Naive thymus-derived CD4-positive, alpha-beta T cell (primary cell): ENCODE results near the gene SLC22A13. TPM values are rescaled to one million over a fixed set of nuclear protein-coding genes. Genes with fewer than 3 reads are reported as not detected.
"Not testable (repeated sequence)": the region's sequence is repeated elsewhere in the genome, so short reads cannot be mapped to it uniquely, and the experiment has no call there.

Experiments
- ATAC-seq: fragments of 150-1000 bp; cut with Tn5 transposase; 2 replicates; pipeline ENCODE4 v1.10.0; 2021; ENCODE audit warnings: mild to moderate bottlenecking, moderate library complexity
- CTCF ChIA-PET: fragments of 350-600 bp; sonication (Branson Sonifier 250); formaldehyde crosslinking; loops from one replicate; lab custom pipeline; 2021; ENCODE audit warnings: antibody characterized with exemption; lab: Charles Lee
- POLR2A ChIA-PET: fragments of 350-600 bp; sonication (Branson Sonifier 250); formaldehyde crosslinking; loops from one replicate; lab custom pipeline; 2021; ENCODE audit warnings: antibody characterized with exemption, inconsistent platforms; lab: Charles Lee
- DNase-seq, 9 donors: peaks; one replicate each; pipeline versions ENCODE4 v3.0.0 to v3.0.0-alpha.2; 2020 to 2022; ENCODE audit warnings: mixed read lengths in 1 of 9
- H3K27ac ChIP-seq: one replicate; pipeline ENCODE4 v1.7.0; 2013; ENCODE audit warnings: mild to moderate bottlenecking, low read depth, low read length, moderate library complexity
- H3K27me3 ChIP-seq, 2 donors: one replicate each; pipeline ENCODE4 v1.7.0; 2013; ENCODE audit warnings: low read length in 2 of 2, mild to moderate bottlenecking in 2 of 2, moderate library complexity in 2 of 2; ENCODE audit not compliant: control insufficient read depth in 2 of 2, insufficient read depth in 2 of 2
- H3K36me3 ChIP-seq, 3 experiments: 1 replicate in 2 of 3; 2 replicates in 1 of 3; pipeline ENCODE4 v1.7.0; 2013; ENCODE audit warnings: low read length in 3 of 3, mild to moderate bottlenecking in 3 of 3, moderate library complexity in 1 of 3; ENCODE audit not compliant: insufficient read depth in 3 of 3, control insufficient read depth in 2 of 3
- H3K4me1 ChIP-seq, 2 donors: one replicate each; pipeline ENCODE4 v1.7.0; 2013; ENCODE audit warnings: low read length in 2 of 2, mild to moderate bottlenecking in 2 of 2, moderate library complexity in 1 of 2; ENCODE audit not compliant: control insufficient read depth in 2 of 2, insufficient read depth in 2 of 2
- H3K4me3 ChIP-seq: 2 replicates; pipeline ENCODE4 v1.7.0; 2013; ENCODE audit warnings: mild to moderate bottlenecking, low read length
- H3K9me3 ChIP-seq, 3 experiments: 1 replicate in 2 of 3; 2 replicates in 1 of 3; pipeline ENCODE4 v1.7.0; 2013; ENCODE audit warnings: low read length in 3 of 3; ENCODE audit not compliant: control insufficient read depth in 2 of 3
- H3K27ac Mint-ChIP-seq, 9 donors: one replicate each; pipeline ENCODE4 v1.8.0; 2020 to 2022; ENCODE audit warnings: mixed read lengths in 9 of 9, mild to moderate bottlenecking in 8 of 9, moderate library complexity in 5 of 9, inconsistent platforms in 2 of 9
- H3K27me3 Mint-ChIP-seq, 5 donors: one replicate each; pipeline ENCODE4 v1.8.0; 2021 to 2022; ENCODE audit warnings: mixed read lengths in 5 of 5, mild to moderate bottlenecking in 1 of 5
- H3K36me3 Mint-ChIP-seq, 5 donors: one replicate each; pipeline ENCODE4 v1.8.0; 2020 to 2022; ENCODE audit warnings: mixed read lengths in 5 of 5, mild to moderate bottlenecking in 3 of 5, inconsistent platforms in 1 of 5
- H3K4me1 Mint-ChIP-seq, 7 donors: one replicate each; pipeline ENCODE4 v1.8.0; 2020 to 2022; ENCODE audit warnings: mixed read lengths in 7 of 7, mild to moderate bottlenecking in 3 of 7, inconsistent platforms in 1 of 7
- H3K4me3 Mint-ChIP-seq, 10 donors: one replicate each; pipeline ENCODE4 v1.8.0; 2020 to 2022; ENCODE audit warnings: mild to moderate bottlenecking in 10 of 10, mixed read lengths in 10 of 10, moderate library complexity in 6 of 10, inconsistent platforms in 2 of 10
- H3K9me3 Mint-ChIP-seq, 11 donors: one replicate each; pipeline ENCODE4 v1.8.0; 2020 to 2022; ENCODE audit warnings: mixed read lengths in 11 of 11, mild to moderate bottlenecking in 4 of 11, inconsistent platforms in 1 of 11, moderate library complexity in 1 of 11
- intact Hi-C, 2 donors: fragments of 100-400 bp; cut with micrococcal nuclease; formaldehyde crosslinking; loops; one replicate each; pipeline ENCODE4 v1.15.1; 2023
- polyA plus RNA-seq, 2 donors: library from polyadenylated mRNA; unstranded; fragments of 300-500 nt; fragmentation: Illumina TruSeq; gene quantifications; one replicate each; pipeline ENCODE4 v1.2.3, GENCODE V29; 2021
- total RNA-seq, 6 experiments: library from RNA in 5 of 6; stranded (reverse) in 5 of 6; gene quantifications; 1 replicate in 5 of 6; 2 replicates in 1 of 6; pipeline ENCODE4 v1.2.3 and lab custom pipeline; 2021 to 2026

SLC22A13 gene
- total and polyA plus RNA-seq, 7 experiments from 2014 or later: 0.53 to 1.9 (median 0.62) TPM; not detected in 2

GRCh38 chr3:38227989-38228388 is 37.6 kb upstream of the SLC22A13 start:
- Mint-ChIP-seq H3K27ac (no peak overlapping the region), H3K4me3 (no peak overlapping the region), H3K36me3 (peaks cover 3 to 69% (median 54%) of the 10 kb centered on the region in 5 donors), H3K9me3 (no peaks in the 10 kb centered on the region), H3K27me3 (no peaks in the 10 kb centered on the region), H3K4me1 (peaks cover 0 to 8% (median 0%) of the 10 kb centered on the region in 7 donors)
- H3K27me3 ChIP-seq: no peaks in the 10 kb centered on the region
- H3K4me3 ChIP-seq: no peak overlapping the region
- ChIA-PET POLR2A (no interaction called here), CTCF (no interaction called here)
- H3K36me3 ChIP-seq: peaks cover 0 to 33% (median 6%) of the 10 kb centered on the region in 3 experiments
- intact Hi-C loops: no loop called here
- H3K27ac ChIP-seq: no peak overlapping the region
- DNase-seq (no peak), ATAC-seq (no peak)
- no peaks in the 10 kb centered on the region for H3K4me1 ChIP-seq
- H3K9me3 ChIP-seq: no peaks in the 10 kb centered on the region

- H3K9me3 Mint-ChIP-seq: peaks cover 0 to 1% (median 0%) of the 10 kb centered on the region in 11 donors
- no peaks in the 10 kb centered on the region for H3K9me3 ChIP-seq
- H3K4me3 ChIP-seq: no peak overlapping the region
- no peaks in the 10 kb centered on the region for H3K4me1 ChIP-seq
- peaks cover 0 to 28% (median 6%) of the 10 kb centered on the region in 3 experiments for H3K36me3 ChIP-seq
- no peaks in the 10 kb centered on the region for H3K27me3 Mint-ChIP-seq
- intact Hi-C loops: no loop called here
- H3K27ac ChIP-seq: no peak overlapping the region
- ChIA-PET CTCF (no interaction called here), POLR2A (no interaction called here)
- H3K4me1 Mint-ChIP-seq: peaks cover 0 to 10% (median 0%) of the 10 kb centered on the region in 7 donors
- ATAC-seq: no peak
- H3K27ac Mint-ChIP-seq: no peak overlapping the region
- no peak for DNase-seq
- no peaks in the 10 kb centered on the region for H3K27me3 ChIP-seq
- no peak overlapping the region for H3K4me3 Mint-ChIP-seq
- H3K36me3 Mint-ChIP-seq: peaks cover 6 to 77% (median 60%) of the 10 kb centered on the region in 5 donors
These were observed 36.6 kb upstream of the SLC22A13 start for GRCh38 chr3:38229036-38229435.

- Mint-ChIP-seq H3K9me3 (peaks cover 3 to 30% (median 15%) of the 10 kb centered on the region in 11 donors), H3K27ac (no peak overlapping the region)
These were observed 32.9 kb upstream of the SLC22A13 start for GRCh38 chr3:38232701-38233100.

GRCh38 chr3:38235466-38235865 is 30.1 kb upstream of the SLC22A13 start:
- Histone ChIP-seq H3K36me3 (peaks cover 4 to 45% (median 12%) of the 10 kb centered on the region in 3 experiments), H3K27ac (no peak overlapping the region), H3K9me3 (peaks cover 0 to 4% (median 0%) of the 10 kb centered on the region in 3 experiments), H3K4me3 (no peak overlapping the region), H3K4me1 (no peaks in the 10 kb centered on the region), H3K27me3 (no peaks in the 10 kb centered on the region)
- no peak for ATAC-seq
- CTCF ChIA-PET: no interaction called here
- H3K27me3 Mint-ChIP-seq: no peaks in the 10 kb centered on the region
- POLR2A ChIA-PET: no interaction called here
- H3K4me1 Mint-ChIP-seq: peaks cover 0 to 9% (median 0%) of the 10 kb centered on the region in 7 donors
- no peak for DNase-seq
- no peak overlapping the region for H3K4me3 Mint-ChIP-seq
- intact Hi-C loops: no loop called here
- H3K9me3 Mint-ChIP-seq: peaks cover 7 to 52% (median 28%) of the 10 kb centered on the region in 11 donors
- H3K36me3 Mint-ChIP-seq: peaks cover 55 to 95% (median 85%) of the 10 kb centered on the region in 5 donors
- no peak overlapping the region for H3K27ac Mint-ChIP-seq

More at GRCh38 chr3:38232701-38233100, 32.9 kb upstream of the SLC22A13 start:
- intact Hi-C loops: no loop called here
- H3K27me3 Mint-ChIP-seq: no peaks in the 10 kb centered on the region
- ATAC-seq: no peak
- H3K4me1 Mint-ChIP-seq: peaks cover 0 to 8% (median 0%) of the 10 kb centered on the region in 7 donors
- H3K4me3 ChIP-seq: no peak overlapping the region
- no peaks in the 10 kb centered on the region for H3K4me1 ChIP-seq
- no peaks in the 10 kb centered on the region for H3K9me3 ChIP-seq
- no peak overlapping the region for H3K27ac ChIP-seq
- ChIA-PET CTCF (no interaction called here), POLR2A (no interaction called here)
- no peak overlapping the region for H3K4me3 Mint-ChIP-seq
- no peak for DNase-seq
- H3K27me3 ChIP-seq: no peaks in the 10 kb centered on the region
- H3K36me3 ChIP-seq: peaks cover 4 to 44% (median 12%) of the 10 kb centered on the region in 3 experiments
- H3K36me3 Mint-ChIP-seq: peaks cover 35 to 89% (median 73%) of the 10 kb centered on the region in 5 donors

GRCh38 chr3:38238416-38239008 is 27.1 kb upstream of the SLC22A13 start:
- H3K36me3 Mint-ChIP-seq: peaks cover 52 to 80% (median 66%) of the 10 kb centered on the region in 5 donors
- CTCF ChIA-PET: interaction anchor here (1.1 kb wide), 1 partner anchor 264 kb away, joined by 3 read pairs; no protein-coding TSS in a partner anchor
- H3K9me3 Mint-ChIP-seq: peaks cover 7 to 52% (median 28%) of the 10 kb centered on the region in 11 donors

GRCh38 chr3:38242812-38243211 is 22.8 kb upstream of the SLC22A13 start:
- H3K4me3 ChIP-seq, DNase-seq, H3K4me1 ChIP-seq, H3K27me3 ChIP-seq, CTCF ChIA-PET, H3K27me3 Mint-ChIP-seq, ATAC-seq, POLR2A ChIA-PET, H3K27ac ChIP-seq, H3K4me3 Mint-ChIP-seq, H3K27ac Mint-ChIP-seq, H3K9me3 ChIP-seq: not testable (repeated sequence)
- intact Hi-C loops: loop anchor here in 1 of 2 donors (2.0 to 5.0 kb wide), 2 partner anchors 56 to 124 kb away; no protein-coding TSS in a partner anchor
- peaks cover 0 to 21% (median 11%) of the 10 kb centered on the region in 11 donors for H3K9me3 Mint-ChIP-seq
- peaks cover 21 to 74% (median 38%) of the 10 kb centered on the region in 5 donors for H3K36me3 Mint-ChIP-seq
- H3K36me3 ChIP-seq: peaks cover under 1 to 16% (median 5%) of the 10 kb centered on the region in 3 experiments
- peaks cover 0 to 12% (median 0%) of the 10 kb centered on the region in 7 donors for H3K4me1 Mint-ChIP-seq

More at GRCh38 chr3:38238416-38239008, 27.1 kb upstream of the SLC22A13 start:
- no peak overlapping the region for H3K27ac ChIP-seq
- H3K4me3 Mint-ChIP-seq: no peak overlapping the region
- H3K4me1 Mint-ChIP-seq: peaks cover 0 to 9% (median 0%) of the 10 kb centered on the region in 7 donors
- no peaks in the 10 kb centered on the region for H3K27me3 Mint-ChIP-seq
- no peak for ATAC-seq
- H3K27ac Mint-ChIP-seq: no peak overlapping the region
- no peak overlapping the region for H3K4me3 ChIP-seq
- H3K27me3 ChIP-seq: no peaks in the 10 kb centered on the region
- intact Hi-C loops: no loop called here
- no peak for DNase-seq
- POLR2A ChIA-PET: no interaction called here
- peaks cover 0 to 4% (median 0%) of the 10 kb centered on the region in 3 experiments for H3K9me3 ChIP-seq
- H3K36me3 ChIP-seq: peaks cover 4 to 36% (median 12%) of the 10 kb centered on the region in 3 experiments
- no peaks in the 10 kb centered on the region for H3K4me1 ChIP-seq
